Stimulated activated CD4-positive, alpha-beta T cell treated with anti-CD3 and anti-CD28 coated beads, TNF-alpha, amount 100 ng/mL, for 48 hours (primary cell): ENCODE measurements around the gene DLG2.
"Not testable (repeated sequence)": the region's sequence is repeated elsewhere in the genome, so short reads cannot be mapped to it uniquely, and the experiment has no call there.

Experiments used
- DNase-seq, 3 donors: peaks; one replicate each; pipeline ENCODE4 v3.0.0-alpha.2; 2020; ENCODE audit warnings: low read depth in 3 of 3

Gene DLG2

GRCh38 chr11:85459304-85459703, 167.8 kb downstream of the DLG2 start:
- no peak for DNase-seq

- no peak for DNase-seq
Measured at GRCh38 chr11:85444479-85444878, 182.7 kb downstream of the DLG2 start.

GRCh38 chr11:85440273-85440672, 186.9 kb downstream of the DLG2 start:
- no peak for DNase-seq

GRCh38 chr11:85438328-85438727, 188.8 kb downstream of the DLG2 start:
- DNase-seq = no peak

- no peak for DNase-seq
Measured at GRCh38 chr11:85431319-85431718, 195.8 kb downstream of the DLG2 start.

GRCh38 chr11:85423794-85424193, 203.3 kb downstream of the DLG2 start:
- DNase-seq = no peak

- no peak for DNase-seq
Measured at GRCh38 chr11:85423316-85423715, 203.8 kb downstream of the DLG2 start.

- no peak for DNase-seq
Measured at GRCh38 chr11:85414175-85414574, 213.0 kb downstream of the DLG2 start.

- no peak for DNase-seq
Measured at GRCh38 chr11:85407648-85408047, 219.5 kb downstream of the DLG2 start.

GRCh38 chr11:85406841-85407240, 220.3 kb downstream of the DLG2 start:
- DNase-seq = no peak

GRCh38 chr11:85406316-85406715, 220.8 kb downstream of the DLG2 start:
- DNase-seq = no peak

GRCh38 chr11:85395515-85396055, 231.6 kb downstream of the DLG2 start:
- DNase-seq = not testable (repeated sequence)

- DNase-seq = no peak
Measured at GRCh38 chr11:85394283-85394682, 232.9 kb downstream of the DLG2 start.

GRCh38 chr11:85391141-85391540, 236.0 kb downstream of the DLG2 start:
- DNase-seq = no peak

- DNase-seq = no peak
Measured at GRCh38 chr11:85385547-85385946, 241.6 kb downstream of the DLG2 start.

GRCh38 chr11:85385111-85385510, 242.0 kb downstream of the DLG2 start:
- no peak for DNase-seq

- DNase-seq = no peak
Measured at GRCh38 chr11:85379066-85379465, 248.1 kb downstream of the DLG2 start.

- no peak for DNase-seq
Measured at GRCh38 chr11:85377901-85378300, 249.2 kb downstream of the DLG2 start.

GRCh38 chr11:85359859-85360258, 267.3 kb downstream of the DLG2 start:
- DNase-seq = no peak

GRCh38 chr11:85355921-85356320, 271.2 kb downstream of the DLG2 start:
- no peak for DNase-seq

GRCh38 chr11:85349539-85349938, 277.6 kb downstream of the DLG2 start:
- not testable (repeated sequence) for DNase-seq

GRCh38 chr11:85348945-85349344, 278.2 kb downstream of the DLG2 start:
- no peak for DNase-seq

- DNase-seq = no peak
Measured at GRCh38 chr11:85347291-85347690, 279.9 kb downstream of the DLG2 start.

GRCh38 chr11:85346484-85346883, 280.7 kb downstream of the DLG2 start:
- DNase-seq = no peak
